HEK293T (cell line): ENCODE data around the gene RAPGEF3.

Source experiments
- ARNT ChIP-seq: fragments of 450-650 bp; IDR thresholded peaks from 2 replicates; pipeline ENCODE4 v1.6.1; 2017; ENCODE audit warnings: mild to moderate bottlenecking
- NFRKB ChIP-seq: fragments of 450-650 bp; IDR thresholded peaks from 2 replicates; pipeline ENCODE4 v1.6.1; 2016; ENCODE audit warnings: mild to moderate bottlenecking, moderate library complexity
- PKNOX1 ChIP-seq: fragments of 450-650 bp; IDR thresholded peaks from 2 replicates; pipeline ENCODE4 v1.6.1; 2016

GRCh38 chr12:47773062-47773857 lies 14.6 kb upstream of the RAPGEF3 start, which contains the start of gene SLC48A1:
- no peak for TF ChIP-seq ARNT
- TF ChIP-seq PKNOX1: no peak
- TF ChIP-seq NFRKB: no peak
